IPS-18a (cell line): Measurements from ENCODE around the gene RER1.

ENCODE experiments used
- H3K27ac ChIP-seq: one replicate; pipeline ENCODE4 v1.5.1; 2013; ENCODE audit warnings: low read length
- H3K27me3 ChIP-seq: one replicate; pipeline ENCODE4 v1.6.1; 2013; ENCODE audit warnings: mild to moderate bottlenecking, low read length; ENCODE audit not compliant: control insufficient read depth, insufficient read depth
- H3K36me3 ChIP-seq: one replicate; pipeline ENCODE4 v1.6.1; 2013; ENCODE audit warnings: low read depth, low read length; ENCODE audit not compliant: control insufficient read depth
- H3K4me1 ChIP-seq: one replicate; pipeline ENCODE4 v1.6.1; 2013; ENCODE audit warnings: low read depth, low read length; ENCODE audit not compliant: control insufficient read depth
- H3K4me3 ChIP-seq: one replicate; pipeline ENCODE4 v1.5.1; 2013; ENCODE audit warnings: low read length
- H3K9ac ChIP-seq: one replicate; pipeline ENCODE4 v1.6.1; 2013; ENCODE audit warnings: mild to moderate bottlenecking, low read length, moderate library complexity
- H3K9me3 ChIP-seq: one replicate; pipeline ENCODE4 v1.6.1; 2013; ENCODE audit warnings: low read depth, low read length; ENCODE audit not compliant: control insufficient read depth

Gene RER1

DNA sequence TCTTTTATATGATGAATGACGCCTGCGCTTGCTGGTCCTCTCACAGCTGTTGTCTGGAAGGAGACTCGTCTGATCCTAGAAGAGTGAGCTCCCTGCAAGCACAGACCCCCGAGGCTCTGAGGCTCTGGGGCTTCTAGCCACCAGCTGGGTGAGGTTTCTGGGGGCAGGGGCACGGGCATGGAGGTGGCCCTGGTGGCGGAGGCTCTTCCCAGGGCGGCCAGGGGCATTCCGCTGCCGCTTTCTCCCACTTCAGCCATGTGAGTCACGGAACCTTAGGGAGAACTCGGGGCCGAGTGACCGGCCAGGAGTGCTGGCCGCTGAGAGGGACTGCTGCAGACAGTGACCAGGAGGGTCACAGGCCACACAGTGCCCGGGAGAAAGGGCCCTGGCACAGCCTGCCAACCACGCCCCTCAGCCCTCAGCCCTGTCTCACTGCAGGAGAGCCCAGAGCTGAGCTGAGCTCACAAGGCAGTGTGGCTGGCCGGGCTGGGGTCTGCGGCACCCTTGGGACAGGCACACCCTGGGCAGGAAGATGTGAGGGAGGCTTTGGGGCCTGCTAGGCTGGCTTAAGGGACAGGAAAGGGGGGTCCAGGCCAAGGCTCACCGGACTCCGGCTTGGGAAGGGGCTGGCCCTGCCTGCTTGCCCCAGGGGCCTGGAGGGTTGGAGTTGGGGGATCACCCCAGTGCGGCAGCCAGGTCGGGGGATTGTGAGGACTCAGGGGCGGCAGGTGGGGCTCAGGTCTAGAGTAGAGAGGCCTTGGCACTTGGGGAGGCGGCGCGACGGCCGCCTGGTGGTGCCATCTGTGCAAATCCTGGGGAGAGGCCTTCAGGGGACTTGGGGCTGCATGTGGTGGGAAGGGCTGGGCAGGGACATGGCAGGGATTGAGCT lies 36.0 kb upstream of the RER1 start:
- Histone ChIP-seq H3K27ac (no peak overlapping the region), H3K36me3 (no peaks in the 10 kb centered on the region), H3K4me3 (no peak overlapping the region), H3K9ac (no peak overlapping the region), H3K9me3 (no peaks in the 10 kb centered on the region), H3K27me3 (no peaks in the 10 kb centered on the region), H3K4me1 (no peaks in the 10 kb centered on the region)

DNA sequence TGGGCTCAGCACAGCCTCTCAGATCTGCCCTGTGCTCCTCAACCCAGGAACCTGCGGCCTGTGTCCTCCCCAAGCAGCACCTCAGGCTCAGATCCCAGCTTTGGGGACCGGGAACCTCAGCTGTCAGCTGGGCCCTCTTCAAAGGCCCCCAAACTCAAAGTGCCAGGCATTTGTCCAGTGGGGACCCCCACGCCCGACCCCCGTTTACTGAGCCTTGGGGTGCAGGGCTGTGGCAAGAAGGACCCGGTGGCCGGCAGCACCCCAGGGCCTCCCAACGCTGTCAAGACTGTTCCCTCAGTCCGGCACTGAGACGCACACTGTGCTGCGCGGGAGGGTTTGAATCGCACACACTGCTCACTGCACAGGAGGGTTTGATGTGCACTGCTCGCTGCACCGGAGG lies 35.2 kb upstream of the RER1 start:
- Histone ChIP-seq H3K9ac (no peak overlapping the region), H3K27ac (no peak overlapping the region), H3K9me3 (no peaks in the 10 kb centered on the region), H3K27me3 (no peaks in the 10 kb centered on the region), H3K4me1 (no peaks in the 10 kb centered on the region), H3K4me3 (no peak overlapping the region), H3K36me3 (no peaks in the 10 kb centered on the region)

DNA sequence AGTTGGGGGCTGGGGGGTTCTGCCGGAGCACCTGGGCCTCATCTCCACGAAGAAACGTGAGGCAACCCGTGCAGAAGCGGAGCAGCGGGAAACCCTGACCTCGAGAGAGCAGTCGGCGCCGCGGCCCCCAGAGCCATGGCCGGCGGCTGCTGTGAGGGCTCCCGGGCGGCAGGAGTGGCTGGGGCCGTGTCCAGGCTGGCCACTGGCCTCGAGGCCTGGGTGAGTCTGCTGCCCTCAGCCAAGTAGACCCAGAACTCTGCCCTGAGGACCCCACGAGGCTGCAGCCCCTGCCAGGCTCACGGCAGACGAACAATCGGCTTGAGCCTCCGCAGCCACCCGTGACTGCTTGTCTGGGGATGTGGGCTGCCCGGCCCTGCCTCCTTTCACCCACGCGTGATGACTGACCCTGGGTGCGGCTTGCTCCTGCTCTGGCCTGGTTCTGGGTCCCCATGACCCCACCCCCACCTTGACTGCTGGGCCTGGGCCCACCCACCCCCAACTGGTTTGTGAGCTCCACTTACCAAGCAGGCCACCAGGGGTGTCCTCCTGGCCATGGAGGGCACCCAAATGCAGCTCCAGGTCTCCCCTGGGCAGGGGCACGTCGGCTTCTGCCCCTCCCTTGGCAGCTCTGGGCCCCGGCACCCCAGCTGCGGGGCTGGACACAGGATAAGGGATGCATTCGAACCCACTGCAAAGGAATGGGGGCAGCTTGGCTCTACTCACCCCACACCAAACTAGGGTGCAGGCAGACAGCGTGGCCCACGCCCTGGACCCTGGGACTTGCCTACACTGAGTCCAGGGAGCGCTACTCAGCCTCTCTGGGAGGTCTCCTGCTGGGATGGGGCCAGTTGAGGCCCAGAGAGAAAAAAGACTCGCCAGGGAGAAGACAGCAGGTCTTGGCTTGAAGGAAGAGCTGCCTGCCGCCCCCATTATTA lies 34.5 kb upstream of the RER1 start:
- no peak overlapping the region for H3K27ac ChIP-seq
- H3K9me3 ChIP-seq = no peaks in the 10 kb centered on the region
- H3K4me1 ChIP-seq = no peaks in the 10 kb centered on the region

DNA sequence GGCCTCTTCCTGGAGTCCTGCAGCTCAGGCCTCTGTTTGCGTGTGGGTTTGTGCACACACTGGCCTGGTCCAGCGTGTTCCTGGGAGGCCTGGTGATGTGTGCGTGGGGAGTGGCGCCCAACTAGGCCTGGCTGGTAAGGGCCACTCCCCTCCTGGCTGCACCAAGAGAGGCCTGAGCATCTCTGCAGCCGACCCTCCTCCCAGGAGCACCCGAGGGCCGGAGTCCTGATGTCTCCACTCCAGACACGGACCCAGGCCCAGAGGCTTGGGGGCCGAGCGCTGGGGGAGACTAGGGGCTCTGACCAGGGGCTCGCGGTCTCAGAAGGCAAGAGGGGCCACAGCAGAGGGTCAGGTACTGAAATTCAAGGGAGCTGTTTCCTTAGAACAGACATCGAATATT lies 33.6 kb upstream of the RER1 start:
- Histone ChIP-seq H3K27me3 (no peaks in the 10 kb centered on the region), H3K27ac (no peak overlapping the region), H3K4me1 (no peaks in the 10 kb centered on the region), H3K9me3 (no peaks in the 10 kb centered on the region), H3K36me3 (no peaks in the 10 kb centered on the region), H3K9ac (no peak overlapping the region), H3K4me3 (no peak overlapping the region)

More for the DNA sequence above, 34.5 kb upstream of the RER1 start:
- Histone ChIP-seq H3K27me3 (no peaks in the 10 kb centered on the region), H3K4me3 (no peak overlapping the region), H3K9ac (no peak overlapping the region), H3K36me3 (no peaks in the 10 kb centered on the region)

DNA sequence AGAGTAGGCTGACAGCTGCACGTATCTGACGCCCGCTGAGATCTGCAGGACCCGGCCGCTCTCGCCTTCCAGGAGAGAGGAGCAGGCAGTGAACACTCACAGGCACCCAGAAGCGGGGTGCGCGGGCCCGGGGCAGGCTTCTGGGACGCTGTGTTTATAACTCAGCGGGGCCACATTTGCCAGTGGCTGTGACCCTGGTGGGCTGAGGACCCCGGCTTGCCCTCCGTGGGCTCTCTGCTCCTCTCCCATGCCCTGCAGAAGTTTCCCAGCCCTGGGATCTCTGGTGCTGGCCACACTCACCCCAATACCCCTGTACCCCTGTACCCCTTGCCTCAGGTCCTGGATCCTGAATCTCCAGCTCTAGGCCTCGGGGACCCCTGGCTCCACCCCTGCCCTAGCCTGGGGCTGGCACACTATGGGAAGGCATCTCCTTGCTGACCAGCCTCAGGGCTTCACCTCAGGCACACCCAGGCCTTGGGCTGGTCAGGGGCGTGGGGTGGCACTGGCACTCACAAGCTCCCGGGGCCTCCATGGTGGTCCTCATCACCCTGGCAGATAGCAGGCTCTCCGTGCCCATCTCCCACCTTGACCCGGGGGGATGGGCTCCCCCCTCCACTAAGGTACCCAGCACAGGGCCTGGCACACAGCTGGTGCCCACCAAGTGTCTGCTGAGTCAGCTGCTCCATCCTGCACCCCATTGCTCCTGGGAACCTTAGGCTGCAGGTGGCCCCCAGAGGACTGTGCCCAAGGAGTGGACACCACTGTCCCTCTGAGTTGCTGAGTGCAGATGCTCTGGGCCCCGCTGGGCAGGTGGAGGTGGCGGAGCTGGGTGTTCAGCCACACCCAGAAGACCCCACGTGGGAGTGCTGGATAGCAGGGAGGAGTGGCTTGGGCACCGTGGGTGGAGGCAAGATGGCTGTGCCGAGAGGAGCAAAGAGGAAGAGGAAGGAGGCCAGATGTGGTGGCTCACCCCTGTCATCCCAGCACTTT lies 32.7 kb upstream of the RER1 start:
- Histone ChIP-seq H3K9me3 (no peaks in the 10 kb centered on the region), H3K9ac (no peak overlapping the region), H3K4me3 (no peak overlapping the region), H3K27me3 (no peaks in the 10 kb centered on the region), H3K36me3 (no peaks in the 10 kb centered on the region), H3K4me1 (no peaks in the 10 kb centered on the region), H3K27ac (no peak overlapping the region)

DNA sequence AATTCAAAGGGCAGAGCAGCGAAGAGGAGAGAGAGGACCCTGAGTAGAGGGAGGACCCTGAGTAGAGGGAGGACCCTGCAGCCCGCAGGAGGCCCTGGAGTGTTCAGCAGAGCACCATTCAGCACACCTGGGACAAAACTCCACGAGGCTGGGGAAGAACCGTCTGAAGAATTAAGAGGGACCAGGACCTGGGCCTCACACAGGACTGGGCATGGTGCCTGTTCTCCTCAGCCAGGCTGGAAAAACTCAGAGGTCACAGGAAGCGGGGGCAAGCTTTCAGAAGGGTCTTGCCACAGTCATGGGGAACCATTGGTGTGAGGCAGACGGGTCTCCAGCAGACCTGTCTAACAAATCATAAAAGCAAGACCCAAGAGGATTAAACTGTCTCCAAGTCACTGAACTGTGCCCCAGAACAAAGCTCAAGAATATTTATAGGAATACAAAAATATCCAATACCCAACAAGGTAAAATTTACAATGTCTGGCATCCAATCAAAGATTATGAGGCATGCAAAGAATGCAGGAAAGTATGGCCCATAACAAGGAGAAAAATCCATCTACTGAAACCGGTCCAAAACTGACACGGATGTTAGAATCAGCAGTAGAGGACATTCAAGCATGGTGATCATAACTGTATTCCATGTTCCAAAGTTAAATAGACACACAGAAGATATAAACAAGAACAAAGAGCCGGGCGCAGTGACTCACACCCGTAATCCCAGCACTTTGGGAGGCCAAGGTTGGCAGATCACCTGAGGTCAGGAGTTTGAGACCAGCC lies 30.9 kb upstream of the RER1 start:
- Histone ChIP-seq H3K27ac (no peak overlapping the region), H3K36me3 (no peaks in the 10 kb centered on the region), H3K4me3 (no peak overlapping the region), H3K27me3 (no peaks in the 10 kb centered on the region), H3K9me3 (no peaks in the 10 kb centered on the region), H3K9ac (no peak overlapping the region), H3K4me1 (no peaks in the 10 kb centered on the region)

DNA sequence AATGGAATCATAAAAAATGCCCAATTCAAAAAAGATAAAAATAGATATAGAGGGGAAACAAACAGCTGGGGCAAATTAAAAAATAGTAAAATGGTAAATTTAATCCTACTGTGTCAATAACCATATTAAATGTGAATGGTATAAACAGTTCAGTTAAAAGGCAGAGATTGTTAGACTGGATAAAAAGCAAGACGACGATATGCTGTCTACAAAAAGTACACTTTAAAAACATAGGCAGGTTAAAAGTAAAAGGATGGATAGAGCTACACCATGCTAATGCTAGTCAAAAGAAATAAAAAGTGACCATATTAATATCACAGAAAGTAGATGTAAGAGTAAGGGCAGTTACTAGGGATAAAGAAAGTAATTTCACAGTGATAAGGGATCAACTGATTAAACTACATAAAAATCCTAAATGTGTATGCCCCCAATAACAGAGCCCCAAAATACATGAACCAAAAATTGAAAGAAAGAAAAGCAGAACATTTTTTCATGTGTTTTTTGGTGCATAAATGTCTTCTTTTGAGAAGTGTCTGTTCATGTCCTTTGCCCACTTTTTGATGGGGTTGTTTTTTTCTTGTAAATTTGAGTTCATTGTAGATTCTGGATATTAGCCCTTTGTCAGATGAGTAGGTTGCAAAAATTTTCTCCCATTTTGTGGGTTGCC lies 27.7 kb upstream of the RER1 start:
- Histone ChIP-seq H3K9ac (no peak overlapping the region), H3K36me3 (no peaks in the 10 kb centered on the region), H3K4me1 (no peaks in the 10 kb centered on the region), H3K27ac (no peak overlapping the region), H3K27me3 (no peaks in the 10 kb centered on the region), H3K4me3 (no peak overlapping the region), H3K9me3 (no peaks in the 10 kb centered on the region)

DNA sequence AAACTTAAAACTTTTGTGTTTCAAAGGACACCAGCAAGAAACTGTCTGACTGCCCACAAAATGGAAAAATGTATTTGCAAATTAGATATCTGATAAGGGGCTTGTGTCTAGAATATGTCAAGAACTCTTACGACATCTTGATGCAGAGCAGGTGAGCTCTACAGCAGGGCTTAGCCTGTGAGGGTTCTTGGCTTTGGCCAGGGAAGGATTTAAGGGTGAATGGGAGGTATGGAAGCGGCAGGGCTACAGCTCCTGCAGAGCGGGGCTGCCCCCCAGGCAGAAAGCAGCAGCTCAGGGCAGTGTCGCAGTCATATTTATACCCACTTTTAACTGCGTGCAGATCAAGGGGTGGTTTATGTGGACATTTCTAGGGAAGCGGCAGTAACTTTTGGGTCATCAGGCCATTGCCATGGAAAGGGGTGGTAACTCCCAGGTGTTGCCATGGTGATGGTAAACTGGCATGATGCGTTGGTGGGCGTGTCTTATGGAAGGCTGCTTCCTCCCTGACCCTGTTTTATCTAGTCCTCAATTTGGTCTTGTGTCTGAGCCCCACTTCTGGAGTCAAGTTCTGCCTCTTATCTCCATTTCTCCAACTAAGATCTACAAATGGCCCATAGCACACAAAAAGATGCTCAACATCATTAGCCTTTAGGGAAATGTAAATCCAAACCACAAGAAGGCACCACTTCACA lies 23.4 kb upstream of the RER1 start:
- no peaks in the 10 kb centered on the region for H3K36me3 ChIP-seq
- H3K4me3 ChIP-seq = no peak overlapping the region
- no peak overlapping the region for H3K27ac ChIP-seq
- no peaks in the 10 kb centered on the region for H3K27me3 ChIP-seq
- H3K9me3 ChIP-seq = no peaks in the 10 kb centered on the region
- no peaks in the 10 kb centered on the region for H3K4me1 ChIP-seq
- no peak overlapping the region for H3K9ac ChIP-seq

DNA sequence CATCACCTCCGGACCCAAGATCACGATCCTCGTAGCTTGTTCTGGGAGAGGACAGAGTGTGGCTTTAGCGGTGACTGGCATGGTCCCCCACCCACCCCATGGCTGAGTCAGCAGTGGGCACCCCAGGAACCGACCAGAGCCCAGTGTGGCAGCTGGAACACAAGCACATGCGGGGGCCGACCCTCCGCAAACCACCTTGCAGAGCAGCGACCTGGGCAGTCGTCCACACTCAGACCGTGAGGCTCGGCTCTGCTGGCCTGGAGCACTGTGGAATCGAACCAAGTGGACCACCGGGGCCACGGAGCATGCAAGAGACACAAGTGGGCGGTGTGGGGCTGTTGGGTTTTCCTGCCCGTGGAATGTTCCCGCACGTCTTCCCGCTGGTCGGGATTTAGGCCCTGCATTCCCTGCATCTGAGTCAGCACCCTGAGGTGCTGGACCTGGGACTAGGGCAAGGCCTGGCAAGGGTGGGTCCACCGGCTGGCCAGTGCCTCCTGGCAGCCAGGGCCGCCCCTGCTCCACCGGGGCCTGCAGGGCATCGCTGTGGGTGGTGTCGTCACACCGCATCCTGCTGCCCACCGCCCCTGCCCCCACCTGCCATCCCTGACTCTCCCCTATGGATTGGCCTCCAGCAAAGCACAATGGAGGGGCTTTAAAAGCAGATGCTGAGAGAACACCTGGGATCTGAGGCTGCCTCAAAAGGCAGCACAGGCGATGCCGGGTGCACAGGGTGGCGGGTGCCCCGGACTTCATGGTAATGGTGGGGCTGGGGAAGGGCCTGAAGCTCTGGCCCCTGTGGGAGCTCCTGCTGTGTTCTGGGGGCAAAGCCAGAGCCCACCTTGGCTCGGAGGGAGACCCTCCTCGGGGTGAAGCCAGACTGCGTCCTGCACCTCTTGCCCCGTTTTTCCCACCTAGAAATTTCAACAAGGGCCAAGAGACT lies 18.8 kb upstream of the RER1 start:
- H3K9ac ChIP-seq = no peak overlapping the region
- H3K27ac ChIP-seq = no peak overlapping the region
- H3K36me3 ChIP-seq = no peaks in the 10 kb centered on the region
- no peaks in the 10 kb centered on the region for H3K4me1 ChIP-seq
- H3K27me3 ChIP-seq = no peaks in the 10 kb centered on the region
- H3K4me3 ChIP-seq = no peak overlapping the region
- H3K9me3 ChIP-seq = no peaks in the 10 kb centered on the region
